GM15510 (cell line): ENCODE data around the gene NEU2.

Experiments used
- POLR2A ChIP-seq: IDR thresholded peaks from 3 replicates; pipeline ENCODE4 v1.6.1; 2011; ENCODE audit warnings: borderline replicate concordance; ENCODE audit not compliant: insufficient read length; ENCODE audit errors: extremely low read depth

Gene NEU2

DNA sequence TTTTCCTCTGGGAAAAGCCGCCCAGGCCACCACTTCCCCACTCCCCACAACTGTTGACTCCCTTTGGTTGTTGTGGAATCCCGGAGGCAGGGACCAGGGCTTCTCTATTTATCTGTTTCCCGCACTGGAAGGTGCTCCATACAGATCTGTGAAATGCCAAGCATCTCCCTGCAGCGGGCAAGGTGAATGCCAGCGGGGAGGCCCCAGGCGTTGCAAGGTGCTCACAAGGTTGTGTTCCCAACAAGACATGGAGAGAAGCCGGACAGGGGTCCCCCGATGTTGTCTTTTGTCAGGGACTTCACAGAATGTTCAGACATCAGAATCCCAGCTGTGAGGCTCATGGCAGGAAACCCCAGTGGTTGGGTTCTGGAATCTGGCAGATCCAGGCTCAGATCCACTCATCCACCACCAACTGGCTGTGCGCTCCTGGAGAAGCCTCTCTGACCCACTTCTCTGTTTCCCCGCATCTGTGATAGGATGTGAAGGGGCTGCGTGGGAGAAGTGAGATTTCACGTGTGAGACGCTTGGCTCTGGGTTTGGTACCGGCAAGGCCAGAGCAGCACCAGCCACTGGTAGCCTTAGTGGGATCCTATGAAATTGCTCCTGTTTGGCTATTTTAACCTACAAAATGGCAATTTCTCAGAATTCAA is 8.6 kb upstream of the NEU2 start:
- no peak for TF ChIP-seq POLR2A

DNA sequence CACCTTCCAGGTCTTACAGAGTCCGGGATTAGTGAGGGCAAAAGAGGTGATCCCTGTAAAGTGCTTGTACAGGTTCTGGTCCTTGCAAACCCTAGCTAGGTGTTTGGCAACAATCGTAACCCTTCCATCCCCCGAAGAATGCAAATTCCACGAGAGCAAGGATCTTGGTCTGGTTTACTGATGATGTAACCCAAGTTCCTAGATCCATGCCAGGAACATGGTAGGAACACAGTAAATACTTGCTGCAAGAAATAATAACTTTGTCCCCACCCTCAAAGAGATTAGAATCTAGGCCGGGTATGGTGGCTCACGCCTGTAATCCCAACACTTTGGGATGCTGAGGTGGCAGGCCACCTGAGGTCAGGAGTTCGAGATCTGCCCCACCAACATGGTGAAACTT is 6.8 kb upstream of the NEU2 start:
- no peak for TF ChIP-seq POLR2A

DNA sequence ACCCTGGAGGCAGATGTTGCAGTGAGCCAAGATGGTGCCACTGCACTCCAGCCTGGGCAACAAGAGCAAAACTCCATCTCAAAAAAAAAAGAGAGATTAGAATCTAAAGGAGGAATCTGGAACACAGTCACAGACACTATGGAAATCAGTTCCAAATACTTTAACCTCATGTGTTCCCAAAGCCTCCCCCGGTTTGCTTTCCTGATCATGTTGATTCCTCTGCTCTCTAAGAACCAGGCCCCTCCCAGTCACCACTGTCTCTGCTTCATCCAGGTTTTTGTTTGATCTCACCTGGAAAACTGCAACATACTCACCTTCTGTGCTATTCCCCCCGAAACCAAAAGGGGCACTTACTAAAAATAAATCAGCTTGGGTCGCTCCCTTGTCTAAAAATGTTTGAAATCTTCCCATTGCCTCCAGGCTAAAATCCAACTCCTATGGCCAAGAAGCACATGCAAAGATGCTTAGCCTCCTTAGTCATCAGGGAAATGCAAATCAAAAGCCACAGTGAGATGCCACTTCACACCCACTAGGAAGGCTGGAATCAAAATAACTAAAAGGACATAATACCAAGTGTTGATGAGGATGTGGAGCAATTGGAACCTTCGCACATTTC is 6.2 kb upstream of the NEU2 start:
- no peak for TF ChIP-seq POLR2A

DNA sequence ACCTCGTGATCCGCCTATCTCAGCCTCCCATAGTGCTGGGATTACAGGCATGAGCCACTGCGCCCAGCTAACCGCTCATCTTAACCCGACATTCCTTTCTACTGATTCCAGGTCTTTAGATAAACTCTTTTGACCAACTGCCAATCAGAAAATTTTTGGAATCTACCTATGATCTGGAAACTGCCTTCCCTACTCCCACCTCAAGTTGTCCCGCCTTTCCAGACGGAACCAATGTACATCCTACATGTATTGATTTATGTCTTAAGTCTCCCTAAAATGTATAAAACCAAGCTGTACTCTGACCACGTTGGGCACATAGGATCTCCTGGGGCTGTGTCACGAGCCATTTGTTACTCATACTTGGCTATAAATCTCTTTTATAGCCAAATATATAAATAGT is 3.2 kb upstream of the NEU2 start:
- no peak for TF ChIP-seq POLR2A

DNA sequence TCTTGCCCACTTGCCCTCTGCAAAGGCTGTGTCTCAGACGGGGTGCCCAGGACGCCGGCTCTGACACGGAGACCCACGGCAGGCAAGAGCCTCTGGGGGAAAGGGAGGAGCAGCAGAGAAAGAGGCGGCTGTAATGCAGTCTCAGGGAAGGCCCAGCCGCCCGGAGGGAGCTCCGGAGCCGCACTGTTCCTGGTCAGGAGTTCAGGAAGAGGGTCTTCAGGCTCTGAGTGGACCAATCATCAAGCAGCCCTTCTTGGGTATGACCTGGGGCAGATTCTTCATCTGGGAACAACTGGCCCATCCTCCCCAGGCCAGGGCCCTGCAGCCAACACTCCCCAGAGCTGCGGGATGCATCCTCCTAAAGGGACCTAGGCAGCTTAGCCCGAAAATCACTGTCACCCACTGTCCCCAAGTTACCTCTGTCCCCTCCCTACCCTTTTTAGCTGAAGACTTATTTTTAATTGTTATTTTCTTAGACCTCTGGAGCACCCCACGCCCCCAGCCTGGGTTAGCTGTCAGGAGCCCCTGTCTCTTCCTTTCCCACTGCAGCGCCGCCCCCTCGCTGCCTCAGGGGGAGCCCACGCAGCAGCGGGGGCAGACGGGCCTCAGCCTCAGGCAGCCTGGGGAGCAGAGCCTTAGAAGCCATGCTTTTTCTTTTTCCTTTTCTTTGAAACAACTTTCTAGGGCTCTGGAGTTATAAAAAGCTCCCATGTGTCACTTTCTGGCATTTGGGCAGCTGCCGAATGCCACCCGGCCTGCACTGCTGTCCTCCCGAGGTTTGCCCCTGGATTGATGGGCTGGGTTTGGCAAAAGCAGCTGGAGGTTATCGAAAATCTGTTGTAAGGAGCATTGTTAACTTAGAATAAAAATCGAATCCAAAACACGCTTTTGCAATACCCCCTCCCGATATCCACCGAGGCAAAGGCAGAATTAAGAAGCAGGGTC is 644 bp upstream of the NEU2 start:
- TF ChIP-seq POLR2A = no peak

DNA sequence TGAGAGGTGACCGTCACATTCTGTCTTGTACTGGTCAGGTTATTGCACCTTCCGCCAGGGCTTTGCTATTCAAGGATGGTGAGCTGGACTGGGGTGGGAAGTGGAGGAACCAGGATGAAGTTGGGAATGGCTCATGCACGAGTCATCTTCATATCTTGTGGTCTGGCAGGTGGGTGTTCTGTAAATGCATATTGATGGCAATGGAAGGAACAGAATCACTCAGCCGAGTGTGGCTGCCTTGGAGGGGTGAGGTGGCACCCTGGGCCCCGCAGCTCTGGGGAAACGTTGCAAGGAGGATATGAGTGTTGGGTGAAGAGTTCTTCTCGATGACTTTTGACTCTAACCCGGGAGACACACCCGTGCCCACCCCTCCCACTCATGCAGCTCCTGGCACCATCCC is 1.2 kb downstream of the NEU2 start:
- no peak for TF ChIP-seq POLR2A

DNA sequence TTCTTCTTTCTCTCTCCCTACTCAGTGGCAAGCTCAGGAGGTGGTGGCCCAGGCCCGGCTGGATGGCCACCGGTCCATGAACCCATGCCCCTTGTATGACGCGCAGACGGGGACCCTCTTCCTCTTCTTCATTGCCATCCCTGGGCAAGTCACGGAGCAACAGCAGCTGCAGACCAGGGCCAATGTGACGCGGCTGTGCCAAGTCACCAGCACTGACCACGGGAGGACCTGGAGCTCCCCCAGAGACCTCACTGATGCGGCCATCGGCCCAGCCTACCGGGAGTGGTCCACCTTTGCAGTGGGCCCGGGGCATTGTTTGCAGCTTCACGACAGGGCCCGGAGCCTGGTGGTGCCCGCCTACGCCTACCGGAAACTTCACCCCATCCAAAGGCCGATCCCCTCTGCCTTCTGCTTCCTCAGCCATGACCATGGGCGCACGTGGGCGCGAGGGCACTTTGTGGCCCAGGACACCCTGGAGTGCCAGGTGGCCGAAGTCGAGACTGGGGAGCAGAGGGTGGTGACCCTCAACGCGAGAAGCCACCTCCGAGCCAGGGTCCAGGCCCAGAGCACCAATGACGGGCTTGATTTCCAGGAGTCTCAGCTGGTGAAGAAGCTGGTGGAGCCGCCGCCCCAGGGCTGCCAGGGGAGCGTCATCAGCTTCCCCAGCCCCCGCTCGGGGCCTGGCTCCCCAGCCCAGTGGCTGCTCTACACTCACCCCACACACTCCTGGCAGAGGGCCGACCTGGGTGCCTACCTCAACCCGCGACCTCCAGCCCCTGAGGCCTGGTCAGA is 1.8 kb downstream of the NEU2 start:
- TF ChIP-seq POLR2A = no peak

DNA sequence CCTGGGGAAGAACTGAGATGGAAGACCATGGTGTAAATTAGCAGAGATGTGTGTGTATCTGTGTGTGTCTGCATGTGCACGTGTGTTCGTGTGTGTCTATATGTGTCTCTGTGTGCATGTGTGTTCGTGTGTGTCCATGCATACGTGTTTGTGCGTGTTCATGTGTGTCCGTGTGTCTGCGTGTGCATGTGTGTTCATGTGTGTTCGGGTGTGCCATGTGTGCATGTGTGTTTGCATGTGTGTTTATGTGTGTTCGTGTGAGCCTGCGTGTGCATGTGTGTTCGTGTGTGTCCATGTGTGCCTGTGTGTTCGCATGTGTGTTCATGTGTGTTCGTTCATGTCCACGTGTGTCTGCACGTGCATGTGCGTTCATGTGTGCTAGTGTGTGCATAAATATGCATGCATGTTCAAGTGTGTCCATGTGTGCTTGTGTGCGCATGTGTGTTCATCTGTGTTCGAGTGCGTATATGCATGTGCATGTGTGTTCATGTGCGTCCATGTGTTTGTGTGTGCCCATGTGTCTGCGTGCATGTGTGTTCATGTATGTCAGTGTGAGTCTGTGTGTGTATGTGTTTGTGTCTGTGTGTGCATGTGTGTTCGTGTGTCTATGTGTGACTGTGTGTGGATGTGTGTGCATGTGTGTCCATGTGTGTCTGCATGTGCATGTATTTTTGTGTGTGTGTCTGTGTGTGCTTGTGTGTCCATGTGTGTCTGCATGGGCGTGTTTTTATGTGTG is 3.1 kb downstream of the NEU2 start:
- no peak for TF ChIP-seq POLR2A

DNA sequence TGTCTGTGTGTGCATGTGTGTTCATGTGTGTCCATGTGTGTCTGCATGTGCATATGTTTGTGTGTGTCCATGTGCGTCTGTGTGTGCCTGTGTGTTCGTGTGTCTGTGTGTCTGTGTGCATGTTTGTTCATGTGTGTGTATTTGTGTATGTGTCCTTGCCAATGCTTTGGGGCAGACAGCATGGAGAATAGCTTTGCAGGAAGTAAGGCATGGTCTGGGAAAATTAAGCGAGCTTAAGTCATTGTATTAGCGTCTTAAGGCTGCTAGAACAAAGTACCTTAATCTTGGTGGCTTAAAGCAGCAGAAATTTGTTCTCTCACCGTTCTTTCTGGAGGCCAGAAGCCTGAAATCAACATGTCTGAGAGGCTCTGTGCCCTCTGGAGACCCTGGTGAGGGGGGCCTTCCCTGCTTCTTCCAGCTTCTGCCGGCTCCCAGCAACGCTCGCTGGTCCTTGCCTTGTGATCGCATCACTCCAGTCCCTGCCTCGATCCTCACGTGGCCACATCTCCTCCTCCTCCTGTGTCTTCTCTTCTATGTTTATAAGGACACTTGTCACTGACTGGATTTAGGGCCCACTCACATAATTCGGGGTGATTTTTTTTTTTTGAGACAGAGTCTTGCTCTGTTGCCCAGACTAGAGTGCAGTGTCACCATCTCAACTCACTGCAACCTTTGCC is 3.8 kb downstream of the NEU2 start:
- no peak for TF ChIP-seq POLR2A

DNA sequence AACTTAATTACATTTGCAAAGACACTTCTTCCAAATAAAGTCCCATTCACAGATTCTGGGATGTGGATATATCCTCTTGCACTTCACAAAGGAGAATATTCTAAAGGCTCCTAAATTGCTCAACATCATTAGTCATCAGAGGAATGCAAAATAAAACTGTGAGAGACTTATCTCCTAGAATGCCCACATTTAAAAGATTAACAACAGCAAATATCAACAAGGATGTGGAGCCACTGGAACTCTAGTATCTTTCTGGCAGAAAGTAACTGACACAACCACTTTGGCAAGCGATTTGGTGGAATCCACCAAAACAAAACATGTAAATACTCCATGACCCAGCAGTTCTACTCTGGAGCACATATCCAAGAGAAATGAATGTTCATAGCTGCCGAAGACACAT is 4.6 kb downstream of the NEU2 start:
- no peak for TF ChIP-seq POLR2A

DNA sequence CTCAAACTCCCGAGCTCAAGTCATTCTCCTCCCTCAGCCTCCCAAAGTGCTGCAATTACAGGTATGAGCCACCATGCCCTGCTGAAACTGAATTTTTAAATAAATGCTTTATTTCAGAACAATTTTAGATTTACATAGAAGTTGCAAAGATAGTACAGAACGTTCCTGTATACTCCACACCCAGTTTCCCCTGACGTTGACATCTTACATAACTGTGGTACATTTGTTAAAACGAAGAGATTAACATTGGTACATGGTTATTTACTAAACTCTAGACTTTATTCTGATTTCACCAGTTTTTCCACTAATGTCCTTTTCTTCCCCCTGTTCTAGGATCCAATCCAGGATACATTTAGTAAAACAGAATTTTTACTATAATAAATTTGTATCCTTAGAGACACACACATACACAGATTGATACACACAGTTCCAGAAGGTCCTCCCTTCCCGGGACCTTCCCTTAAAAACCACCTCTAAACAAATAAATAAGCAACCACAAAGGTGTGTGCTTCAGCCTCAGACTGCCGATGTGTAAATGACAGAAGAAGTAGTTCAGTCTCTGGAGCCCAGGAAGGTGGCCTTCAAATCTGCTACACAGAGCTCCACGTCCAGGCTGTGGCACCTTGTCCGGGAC is 6.9 kb downstream of the NEU2 start:
- TF ChIP-seq POLR2A = no peak

DNA sequence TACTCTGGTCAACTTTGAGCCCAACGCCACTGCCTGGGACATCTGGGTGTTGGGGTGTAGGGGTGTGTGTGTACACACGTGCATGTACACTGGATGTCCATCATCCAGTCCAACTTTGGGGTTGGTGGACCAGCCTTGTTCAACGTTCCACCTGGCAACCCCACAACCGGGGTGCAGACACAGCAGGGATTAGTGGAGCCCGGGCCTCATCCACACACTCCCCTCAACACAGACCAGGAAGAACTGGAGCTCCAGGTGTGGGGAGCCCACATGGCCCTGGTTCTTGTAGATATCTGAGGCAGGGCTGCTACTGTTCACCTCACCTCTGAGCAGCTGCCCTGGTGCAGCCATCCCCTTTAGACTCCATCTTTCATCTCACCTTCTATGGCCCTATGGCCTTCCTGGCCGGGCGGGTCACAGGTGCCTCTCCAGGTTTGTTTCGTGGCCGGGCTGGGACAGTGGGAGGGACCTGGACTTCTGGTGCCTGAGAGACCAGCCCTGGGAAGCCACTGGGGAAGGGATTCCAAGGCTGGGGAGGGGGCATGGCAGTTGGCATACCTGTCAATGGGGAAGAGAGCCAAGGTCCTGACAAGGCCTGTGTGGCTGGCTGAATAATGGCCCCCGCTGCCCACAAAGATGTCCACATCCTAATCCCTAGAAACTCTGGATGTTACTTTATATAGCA is 7.5 kb downstream of the NEU2 start:
- no peak for TF ChIP-seq POLR2A

DNA sequence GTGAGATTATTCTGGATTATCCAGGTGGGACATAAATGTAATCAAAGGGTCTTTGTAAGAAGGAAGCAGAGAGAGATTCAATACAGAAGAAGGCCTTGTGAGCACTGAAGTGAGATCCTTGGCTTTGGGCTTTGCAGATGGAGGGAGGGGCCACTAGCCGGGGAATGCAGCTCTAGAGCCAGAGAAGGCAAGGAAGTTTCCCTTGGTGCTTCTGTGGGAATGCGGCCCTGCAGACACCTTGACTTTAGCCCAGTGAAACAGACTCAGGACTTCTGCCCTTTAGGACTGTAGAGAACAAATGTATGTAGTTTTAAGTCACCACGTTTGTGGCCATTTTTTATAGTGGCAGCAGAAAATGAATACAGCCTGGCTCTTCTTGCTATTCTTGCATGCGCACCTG is 8.1 kb downstream of the NEU2 start:
- no peak for TF ChIP-seq POLR2A
